Osteoblast (primary cell): Measurements from ENCODE around the gene SHANK1. TPM values are rescaled to one million over a fixed set of nuclear protein-coding genes. Genes with fewer than 3 reads are reported as not detected.
A peak's percentile ranks its signal among the peaks of the same experiment; 100 is the strongest.

Source experiments
- DNase-seq: peaks from one replicate; pipeline ENCODE4 v3.0.0; 2011; ENCODE audit warnings: low spot score, mixed read lengths; ENCODE audit not compliant: insufficient read length; ENCODE audit errors: missing footprints
- H2AFZ ChIP-seq: 2 replicates; pipeline ENCODE4 v1.6.0; 2011; ENCODE audit warnings: mild to moderate bottlenecking, low read length
- H3K27ac ChIP-seq: 2 replicates; pipeline ENCODE4 v1.5.1; 2011; ENCODE audit warnings: mild to moderate bottlenecking, low read depth, low read length, moderate library complexity
- H3K27me3 ChIP-seq: 2 replicates; pipeline ENCODE4 v1.6.0; 2012; ENCODE audit warnings: mild to moderate bottlenecking, control low read depth, inconsistent platforms, low read length, moderate library complexity; ENCODE audit not compliant: insufficient read depth
- H3K36me3 ChIP-seq: 2 replicates; pipeline ENCODE4 v1.5.1; 2011; ENCODE audit warnings: mild to moderate bottlenecking, low read length, control low read depth, moderate library complexity; ENCODE audit not compliant: insufficient read depth
- H3K4me1 ChIP-seq: 2 replicates; pipeline ENCODE4 v1.5.1; 2011; ENCODE audit warnings: mild to moderate bottlenecking, low read length, control low read depth, moderate library complexity; ENCODE audit not compliant: insufficient read depth
- H3K4me2 ChIP-seq: 2 replicates; pipeline ENCODE4 v1.6.0; 2011; ENCODE audit warnings: mild to moderate bottlenecking, low read length; ENCODE audit not compliant: insufficient read depth
- H3K4me3 ChIP-seq: fragments of 200-600 bp; sonication (generic); 3 replicates; pipeline ENCODE4 v1.5.1; 2012; ENCODE audit warnings: mild to moderate bottlenecking, low read length, inconsistent platforms; ENCODE audit not compliant: insufficient read depth
- H3K79me2 ChIP-seq: 2 replicates; pipeline ENCODE4 v1.6.0; 2012; ENCODE audit warnings: mild to moderate bottlenecking, low read length, control low read depth, inconsistent platforms; ENCODE audit not compliant: insufficient read depth
- H3K9me3 ChIP-seq: 2 replicates; pipeline ENCODE4 v1.5.1; 2011; ENCODE audit warnings: low read depth, low read length, control low read depth
- H4K20me1 ChIP-seq: 2 replicates; pipeline ENCODE4 v1.6.0; 2012; ENCODE audit warnings: mild to moderate bottlenecking, low read length, control low read depth; ENCODE audit not compliant: insufficient read depth
- CTCF ChIP-seq: IDR thresholded peaks from 2 replicates; pipeline ENCODE4 v1.5.1; 2011; ENCODE audit warnings: mild to moderate bottlenecking, low read depth, low read length, moderate library complexity; ENCODE audit errors: extremely low read depth
- total RNA-seq: library from RNA; depleted of rRNA; stranded (reverse); fragments of >200 nt; gene quantifications from 2 replicates; pipeline ENCODE4 v1.2.3, GENCODE V29; 2012

Gene SHANK1
- total RNA-seq, 1 donor = 1.1 TPM

GRCh38 chr19:50716178-50717025 lies 3.2 kb downstream of the SHANK1 start:
- no peaks in the 10 kb centered on the region for H3K36me3 ChIP-seq
- TF ChIP-seq CTCF = no peak
- no peak overlapping the region for H2AFZ ChIP-seq
- no peak overlapping the region for H3K27ac ChIP-seq
- no peak overlapping the region for H3K4me2 ChIP-seq
- H4K20me1 ChIP-seq = peaks cover 7% of the 10 kb centered on the region
- H3K9me3 ChIP-seq = no peaks in the 10 kb centered on the region
- peaks cover 7% of the 10 kb centered on the region for H3K4me1 ChIP-seq
- peak; percentile 55 for DNase-seq
- no peaks in the 10 kb centered on the region for H3K27me3 ChIP-seq
- no peaks in the 10 kb centered on the region for H3K79me2 ChIP-seq
- no peak overlapping the region for H3K4me3 ChIP-seq

- DNase-seq = peak; percentile 44
- Histone ChIP-seq H3K79me2 (no peaks in the 10 kb centered on the region), H3K27me3 (no peaks in the 10 kb centered on the region), H3K4me3 (no peak overlapping the region), H4K20me1 (peaks cover 7% of the 10 kb centered on the region), H3K4me2 (no peak overlapping the region), H3K27ac (no peak overlapping the region), H3K4me1 (no peaks in the 10 kb centered on the region), H2AFZ (no peak overlapping the region), H3K36me3 (no peaks in the 10 kb centered on the region), H3K9me3 (no peaks in the 10 kb centered on the region)
- no peak for TF ChIP-seq CTCF
These were observed 5.9 kb downstream of the SHANK1 start for GRCh38 chr19:50713556-50714236.

GRCh38 chr19:50712833-50713232 lies 6.8 kb downstream of the SHANK1 start:
- no peak overlapping the region for H3K4me2 ChIP-seq
- no peaks in the 10 kb centered on the region for H3K36me3 ChIP-seq
- no peaks in the 10 kb centered on the region for H3K79me2 ChIP-seq
- no peak overlapping the region for H3K4me3 ChIP-seq
- TF ChIP-seq CTCF = no peak
- no peaks in the 10 kb centered on the region for H3K4me1 ChIP-seq
- H3K27ac ChIP-seq = no peak overlapping the region
- no peaks in the 10 kb centered on the region for H3K9me3 ChIP-seq
- no peak overlapping the region for H2AFZ ChIP-seq
- no peaks in the 10 kb centered on the region for H3K27me3 ChIP-seq
- H4K20me1 ChIP-seq = peaks cover 7% of the 10 kb centered on the region
- peak; percentile 41 for DNase-seq

- H4K20me1 ChIP-seq = no peaks in the 10 kb centered on the region
- H3K27me3 ChIP-seq = no peaks in the 10 kb centered on the region
- H3K4me3 ChIP-seq = no peak overlapping the region
- H3K4me2 ChIP-seq = no peak overlapping the region
- H3K4me1 ChIP-seq = no peaks in the 10 kb centered on the region
- TF ChIP-seq CTCF = no peak
- H3K79me2 ChIP-seq = no peaks in the 10 kb centered on the region
- H3K36me3 ChIP-seq = no peaks in the 10 kb centered on the region
- DNase-seq = peak; percentile 45
- H2AFZ ChIP-seq = no peak overlapping the region
- no peak overlapping the region for H3K27ac ChIP-seq
- H3K9me3 ChIP-seq = no peaks in the 10 kb centered on the region
These were observed 7.8 kb downstream of the SHANK1 start for GRCh38 chr19:50711805-50712204.
